ENCODE measurements around the gene CNPY2.
"Not testable (repeated sequence)": the region's sequence is repeated elsewhere in the genome, so short reads cannot be mapped to it uniquely, and the experiment has no call there.

The CNPY2 gene

GRCh38 chr12:56315622-56316473 is at the start of gene CNPY2:
TSS of gene CNPY2 (minus strand) at chr12:56315988. CDS start at chr12:56315217, 771 bp downstream.
- peak; percentile 100 for DNase-seq

DNA sequence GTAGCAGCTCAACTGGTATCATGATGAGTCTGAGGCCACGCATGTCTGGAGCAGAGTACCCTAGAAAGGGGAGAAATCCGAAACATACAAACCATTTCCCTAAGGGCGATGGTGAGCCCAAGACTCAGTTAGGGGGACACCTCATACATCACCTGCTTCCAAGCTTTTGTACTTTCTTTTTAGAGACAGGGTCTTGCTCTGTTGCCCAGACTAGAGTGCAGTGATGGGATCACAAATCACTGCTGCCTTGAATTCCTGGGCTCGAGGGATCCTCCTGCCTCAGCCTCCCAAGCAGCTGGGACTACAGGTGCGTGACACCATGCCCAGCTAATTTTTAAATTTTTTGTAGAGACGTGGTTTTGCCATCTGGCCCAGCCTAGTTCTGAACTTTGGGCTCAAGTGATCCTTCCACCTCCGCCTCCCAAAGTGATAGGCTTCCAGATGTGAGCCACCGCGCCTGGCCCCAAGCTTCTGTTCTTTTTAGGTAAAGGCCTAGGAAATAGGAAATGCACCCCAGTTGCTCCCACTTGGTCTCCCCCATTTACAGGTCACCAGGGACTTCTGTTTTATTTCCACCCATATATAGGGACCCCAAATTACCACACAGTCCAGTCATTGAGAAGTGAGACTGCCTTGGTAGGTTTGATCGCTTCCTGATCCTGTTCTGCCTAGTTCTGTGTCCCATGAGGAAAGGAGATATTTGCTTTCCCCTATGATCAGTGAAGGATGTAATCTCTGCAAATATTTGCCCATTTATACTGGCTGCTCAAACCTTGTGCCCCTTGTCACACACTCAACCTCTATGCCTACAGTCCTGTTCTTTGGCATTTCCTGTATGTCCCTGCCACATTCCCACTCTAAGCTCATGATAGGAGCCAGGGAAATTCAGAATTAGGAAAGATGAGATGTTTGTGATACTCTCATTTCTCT is 46.6 kb upstream of the CNPY2 start, which contains the start of gene APOF:
TSS of gene APOF (minus strand) at position 728 of the 930 bp plus-strand sequence. CDS start at position 616, 112 bp downstream.
- no peak for DNase-seq

DNA sequence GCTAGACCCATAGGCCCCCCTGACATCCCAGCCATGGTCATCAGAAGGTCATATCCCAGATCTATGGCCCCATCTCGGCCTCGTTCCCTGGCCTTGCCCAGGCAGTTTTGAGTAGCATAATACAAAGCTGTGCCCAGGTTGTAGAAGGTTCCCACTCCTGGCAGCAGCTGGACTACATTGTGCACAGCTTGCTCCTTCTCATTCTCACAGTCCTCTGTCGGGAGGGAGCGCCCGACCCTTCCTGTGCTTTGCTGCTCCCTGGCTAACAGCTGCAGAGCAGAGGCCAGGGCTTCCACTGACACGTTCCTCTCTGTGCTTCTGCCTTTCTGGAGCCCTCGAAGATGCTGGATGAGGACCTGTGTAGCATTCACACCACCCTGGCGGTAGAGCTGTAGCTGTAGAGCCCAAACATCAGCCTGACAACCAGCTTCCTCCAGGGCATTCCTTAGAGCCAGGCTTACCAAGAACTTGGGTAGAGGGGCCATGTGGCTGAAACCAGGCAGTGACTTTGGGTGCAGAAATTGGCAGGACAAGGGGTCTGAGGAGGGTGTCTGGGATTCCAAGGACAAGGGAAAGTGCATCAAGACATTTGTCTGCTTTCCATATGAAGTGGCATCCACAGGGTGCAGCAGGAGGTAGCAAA is 45.8 kb upstream of the CNPY2 start:
- no peak for DNase-seq

DNA sequence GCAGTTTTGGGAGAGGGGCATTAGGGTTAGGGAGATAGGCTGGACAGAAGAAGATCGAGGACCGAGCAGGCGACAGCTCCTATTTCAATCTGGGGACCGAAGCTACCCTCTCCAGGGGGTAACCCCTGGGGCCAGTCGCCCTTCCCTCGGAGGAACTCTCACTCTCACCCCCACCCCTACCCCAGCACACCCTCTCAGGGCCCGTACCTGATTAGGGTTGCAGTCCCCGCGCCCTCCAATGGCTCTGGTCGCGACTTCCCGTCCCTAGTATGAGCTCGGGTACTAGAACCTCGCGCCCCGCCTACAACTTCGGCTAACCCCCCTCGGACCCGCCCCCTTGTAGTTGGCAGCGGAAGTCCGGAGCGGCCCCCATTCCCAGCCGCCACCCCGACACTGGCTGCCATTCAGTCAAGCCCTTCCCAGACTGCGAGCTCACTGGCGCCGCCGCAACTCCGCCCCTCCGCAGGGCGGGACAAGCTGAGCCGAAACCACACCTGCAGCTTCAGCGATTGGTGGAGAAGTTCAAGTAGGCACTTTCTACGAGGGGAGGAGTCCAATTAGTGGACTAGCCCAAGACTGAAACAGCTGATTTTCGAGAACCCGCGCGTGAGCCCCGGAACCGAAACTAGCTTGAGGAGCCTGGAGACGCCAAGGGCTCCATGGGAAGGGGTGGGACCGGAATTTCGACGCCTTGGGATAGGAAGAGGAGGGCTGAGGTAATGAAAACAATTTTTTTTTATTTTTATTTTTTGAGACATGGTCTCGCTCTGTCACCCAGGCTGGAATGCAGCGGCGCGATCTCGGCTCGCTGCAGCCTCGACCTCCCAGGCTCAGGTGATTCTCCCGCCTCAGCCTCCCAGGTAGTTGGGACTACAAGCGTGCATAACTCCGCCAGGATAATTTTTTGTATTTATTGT is 44.3 kb upstream of the CNPY2 start, which contains the start of gene STAT2:
TSS of gene STAT2 (minus strand) at position 257 of the 917 bp plus-strand sequence. CDS start 3,536 bp downstream, outside the sequence.
- DNase-seq = peak; percentile 100

DNA sequence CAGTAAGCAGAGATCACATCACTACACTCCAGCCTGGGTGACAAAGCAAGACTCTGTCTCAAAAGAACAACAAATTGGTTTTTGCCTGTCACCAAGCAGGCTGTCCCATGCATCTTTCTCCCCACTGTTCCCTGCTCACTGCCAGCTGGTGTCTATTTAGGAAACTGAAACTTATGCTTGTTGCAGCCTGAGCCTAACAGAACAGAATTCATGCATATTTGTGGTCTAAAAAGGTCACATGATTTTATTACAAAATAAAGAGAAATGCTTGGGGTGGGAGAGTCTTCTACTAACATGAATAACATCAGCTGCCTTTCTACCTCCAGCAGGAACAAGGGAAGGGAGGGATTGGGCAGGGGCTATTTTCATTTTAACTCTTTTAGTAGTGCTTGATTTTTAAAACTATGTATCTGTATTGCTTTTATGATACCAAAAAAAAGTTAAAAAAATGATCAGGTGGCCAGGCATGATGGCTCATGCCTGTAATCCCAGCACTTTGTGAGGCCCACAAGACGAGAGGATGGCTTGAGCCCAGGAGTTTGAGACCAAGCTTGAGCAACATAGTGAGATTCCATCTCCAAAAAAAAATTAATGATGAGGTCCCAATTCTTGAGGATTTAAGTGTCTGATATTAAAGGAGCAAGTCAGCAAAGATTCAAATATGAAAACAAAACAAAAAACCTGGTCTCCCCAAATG is 43.2 kb upstream of the CNPY2 start:
- DNase-seq = peak; percentile 63

- DNase-seq = no peak
These were observed 35.5 kb upstream of the CNPY2 start for GRCh38 chr12:56351325-56351724.

DNA sequence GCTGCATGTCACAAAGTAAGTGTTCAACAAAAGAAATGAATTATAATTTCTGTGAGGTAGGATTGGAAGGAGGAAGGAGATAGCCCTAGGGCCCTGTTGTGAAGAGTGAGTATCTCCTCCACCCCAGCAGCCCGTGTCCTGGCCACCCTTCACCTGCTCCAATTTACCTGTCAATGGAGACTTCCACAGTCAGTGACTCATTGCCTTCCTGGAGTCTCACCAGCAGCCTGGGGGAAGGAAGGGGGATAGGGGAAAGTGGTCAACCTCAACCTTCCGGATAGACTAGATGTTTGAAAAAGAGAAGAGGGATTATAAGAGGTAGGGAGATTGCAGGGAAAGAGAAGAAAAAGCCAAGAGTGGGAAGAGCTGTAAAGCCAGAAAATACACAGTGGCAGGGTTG is 34.9 kb upstream of the CNPY2 start:
- no peak for DNase-seq

DNA sequence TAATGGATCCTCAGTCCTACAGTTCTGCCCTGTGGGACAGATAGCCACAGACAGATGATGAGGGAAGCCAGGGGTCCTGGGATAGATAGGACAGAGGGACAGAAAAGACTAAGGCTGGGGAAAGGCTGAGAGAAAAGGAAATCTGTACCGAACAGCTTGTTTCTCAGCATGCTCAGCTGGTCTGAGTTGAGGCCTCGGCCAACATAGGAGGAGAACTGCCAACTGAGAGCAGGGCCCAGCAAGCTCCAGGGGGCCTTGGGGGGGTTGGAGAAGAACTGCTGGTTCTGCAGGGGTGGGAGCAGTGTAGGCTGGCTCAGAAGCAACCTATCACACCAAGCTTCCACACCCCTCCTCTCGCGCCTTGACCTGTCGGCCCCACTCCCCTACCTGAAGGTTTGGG is 33.0 kb upstream of the CNPY2 start:
- no peak for DNase-seq

GRCh38 chr12:56347255-56347654 is 31.5 kb upstream of the CNPY2 start:
- not testable (repeated sequence) for DNase-seq

DNA sequence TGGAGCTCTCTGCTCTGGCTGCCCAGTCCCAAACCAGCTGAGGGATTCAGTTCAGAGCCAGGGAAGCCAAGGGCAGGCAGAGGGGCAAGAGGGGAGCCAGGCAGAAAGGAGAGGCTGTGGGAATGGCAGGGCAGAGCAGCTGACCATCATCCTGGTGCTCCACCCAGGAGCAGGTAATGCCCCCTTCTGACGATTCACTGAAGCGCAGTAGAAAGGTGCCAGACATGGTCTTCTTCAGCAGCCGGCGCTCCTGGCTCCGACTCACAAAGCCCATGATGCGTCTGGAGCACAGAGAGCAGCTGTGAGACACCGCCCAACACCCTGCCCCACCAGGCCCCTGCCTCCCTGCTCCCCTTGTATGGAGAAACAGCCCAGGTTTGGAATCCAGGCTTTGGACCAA is 30.9 kb upstream of the CNPY2 start:
- DNase-seq = no peak

DNA sequence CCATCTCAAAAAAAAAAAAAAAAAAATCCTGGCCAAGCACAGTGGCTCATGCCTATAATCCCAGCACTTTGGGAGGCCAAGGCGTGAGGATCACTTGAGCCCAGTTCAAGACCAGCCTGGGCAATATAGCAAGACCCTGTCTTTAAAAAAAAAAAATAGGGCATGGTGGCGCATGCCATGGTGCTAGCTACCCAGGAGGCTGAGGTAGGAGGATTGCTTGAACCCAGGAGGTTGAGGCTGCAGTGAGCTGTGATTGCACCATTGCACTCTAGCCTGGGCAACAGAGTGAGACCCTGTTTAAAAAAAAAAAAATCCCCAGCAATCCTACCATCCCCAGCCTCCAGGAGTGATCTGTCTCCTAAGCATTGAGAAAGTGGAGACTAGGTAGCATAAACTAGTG is 26.5 kb upstream of the CNPY2 start:
- DNase-seq = not testable (repeated sequence)

DNA sequence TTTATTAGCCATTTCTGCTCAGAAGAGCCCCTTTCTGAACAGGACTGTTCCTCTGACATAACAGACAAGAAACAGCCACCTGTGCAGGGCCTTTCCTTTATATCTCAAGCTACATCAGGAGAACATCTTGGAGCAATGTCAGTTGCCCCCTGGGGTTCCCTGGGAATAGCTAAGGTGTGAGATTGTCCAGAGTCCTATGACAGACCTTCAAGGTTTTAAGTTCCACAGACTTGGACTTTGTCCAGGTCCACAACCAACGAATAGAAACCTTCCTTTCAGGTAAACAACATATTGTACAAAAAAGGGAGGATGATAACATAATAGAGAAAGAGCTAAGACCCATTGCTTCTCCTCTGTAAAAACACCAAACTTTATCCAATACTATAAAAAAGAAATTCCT is 25.8 kb upstream of the CNPY2 start:
- DNase-seq = no peak

- DNase-seq = no peak
These were observed 23.3 kb upstream of the CNPY2 start for GRCh38 chr12:56339158-56339422.

- peak; percentile 45 for DNase-seq
These were observed 22.7 kb upstream of the CNPY2 start, which contains the start of gene IL23A for GRCh38 chr12:56338308-56339157. TSS of gene IL23A (plus strand) at chr12:56338884. CDS start at chr12:56339045, 161 bp downstream.

DNA sequence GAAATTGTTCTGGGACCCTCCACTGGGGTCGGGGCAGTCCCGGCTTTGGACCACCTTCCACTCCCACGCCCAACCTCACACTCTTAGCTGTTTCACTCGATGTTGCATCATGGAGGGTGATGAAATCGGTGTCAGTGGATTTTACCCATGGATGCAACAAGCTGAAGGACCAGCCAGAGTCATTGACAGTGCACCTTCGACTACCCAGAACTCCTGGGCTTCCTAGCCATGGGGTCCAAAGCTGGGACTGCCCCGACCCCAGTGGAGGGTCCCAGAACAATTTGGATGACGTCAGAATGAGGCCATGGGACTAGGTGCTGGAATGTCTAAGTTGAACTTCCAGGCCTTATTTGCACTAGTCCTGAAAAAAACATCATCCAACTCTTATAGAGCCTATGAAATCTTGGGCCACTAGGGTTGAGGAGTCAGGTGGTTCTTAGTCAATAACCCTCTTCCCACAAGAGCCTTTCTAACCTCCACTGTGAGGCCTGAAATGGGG is 22.0 kb upstream of the CNPY2 start:
- DNase-seq = no peak

GRCh38 chr12:56336361-56337167 is 20.8 kb upstream of the CNPY2 start:
- no peak for DNase-seq

DNA sequence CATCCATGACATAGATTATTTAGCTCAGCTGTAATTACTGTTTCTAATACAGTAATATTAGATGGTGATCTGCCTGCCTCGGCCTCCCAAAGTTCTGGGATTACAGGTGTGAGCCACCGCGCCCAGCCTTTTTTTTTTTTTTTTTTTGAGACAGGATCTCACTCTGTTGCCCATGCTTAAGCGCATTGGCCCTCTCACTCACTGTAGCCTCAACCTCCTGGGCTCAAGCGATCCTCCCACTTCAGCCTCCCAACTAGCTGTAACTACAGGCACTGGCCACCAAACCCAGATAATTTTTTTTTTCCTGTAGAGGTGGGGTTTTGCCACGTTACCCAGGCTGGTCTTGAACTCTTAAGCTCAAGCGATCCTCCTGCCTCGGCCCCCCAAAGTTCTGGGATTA is 19.7 kb upstream of the CNPY2 start:
- not testable (repeated sequence) for DNase-seq

GRCh38 chr12:56334490-56334793 is 18.7 kb upstream of the CNPY2 start:
- no peak for DNase-seq

All from NCI-H226 (cell line).